SH-SY5Y (cell line): ENCODE measurements around the gene RAD9A.

Source experiments
- GATA2 ChIP-seq: IDR thresholded peaks from 2 replicates; pipeline ENCODE4 v1.6.1; 2011; ENCODE audit warnings: mild to moderate bottlenecking, low read depth, low read length
- GATA3 ChIP-seq: IDR thresholded peaks from 2 replicates; pipeline ENCODE4 v1.6.1; 2011; ENCODE audit warnings: low read depth, mild to moderate bottlenecking, low read length, moderate library complexity

The RAD9A gene

DNA sequence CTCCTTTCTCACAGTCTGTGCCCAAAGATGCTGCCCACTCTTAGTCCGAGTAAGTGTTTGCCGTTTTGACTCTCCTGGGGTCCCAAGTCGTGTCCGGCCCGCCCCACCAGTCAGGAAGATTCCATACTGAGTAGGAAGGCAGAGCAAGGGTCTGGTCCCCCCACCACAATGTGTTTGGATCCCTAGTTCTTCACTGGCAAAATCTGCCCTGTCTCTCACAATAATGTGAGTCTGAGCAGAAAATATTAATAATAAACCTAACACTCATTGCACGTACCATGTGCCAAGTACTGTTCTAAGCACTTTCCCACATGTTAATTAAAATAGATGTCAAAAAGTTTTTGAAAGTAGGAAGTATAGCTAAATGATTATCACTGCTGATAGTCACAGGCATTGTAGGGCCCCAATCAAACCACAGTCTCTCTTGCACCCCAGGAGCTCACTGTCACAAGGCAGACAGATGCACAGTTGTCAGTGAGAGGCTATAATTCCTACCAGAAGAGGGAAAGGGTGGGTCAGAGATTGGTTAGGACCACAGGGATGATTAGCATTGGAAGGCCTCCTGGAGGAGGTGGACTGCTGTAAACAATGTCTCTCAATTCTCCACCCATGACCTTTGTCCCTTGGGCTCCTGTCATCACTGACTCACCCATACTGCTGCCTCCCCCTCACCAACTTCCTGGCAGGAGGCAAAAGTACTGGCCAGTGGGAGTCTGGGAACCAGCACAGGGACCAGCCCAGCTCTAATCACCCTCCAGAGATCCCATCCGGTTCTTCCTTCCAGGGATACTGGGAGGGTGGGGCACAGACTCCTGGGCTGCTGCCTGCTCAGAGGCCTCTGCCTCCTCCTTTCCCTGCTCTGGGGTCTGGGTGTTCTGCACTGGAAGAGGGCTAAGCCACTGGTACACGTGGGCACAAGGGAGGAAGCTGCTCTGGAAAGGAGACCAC, 37.4 kb upstream of the RAD9A start:
- TF ChIP-seq GATA2, result no peak
- no peak for TF ChIP-seq GATA3

DNA sequence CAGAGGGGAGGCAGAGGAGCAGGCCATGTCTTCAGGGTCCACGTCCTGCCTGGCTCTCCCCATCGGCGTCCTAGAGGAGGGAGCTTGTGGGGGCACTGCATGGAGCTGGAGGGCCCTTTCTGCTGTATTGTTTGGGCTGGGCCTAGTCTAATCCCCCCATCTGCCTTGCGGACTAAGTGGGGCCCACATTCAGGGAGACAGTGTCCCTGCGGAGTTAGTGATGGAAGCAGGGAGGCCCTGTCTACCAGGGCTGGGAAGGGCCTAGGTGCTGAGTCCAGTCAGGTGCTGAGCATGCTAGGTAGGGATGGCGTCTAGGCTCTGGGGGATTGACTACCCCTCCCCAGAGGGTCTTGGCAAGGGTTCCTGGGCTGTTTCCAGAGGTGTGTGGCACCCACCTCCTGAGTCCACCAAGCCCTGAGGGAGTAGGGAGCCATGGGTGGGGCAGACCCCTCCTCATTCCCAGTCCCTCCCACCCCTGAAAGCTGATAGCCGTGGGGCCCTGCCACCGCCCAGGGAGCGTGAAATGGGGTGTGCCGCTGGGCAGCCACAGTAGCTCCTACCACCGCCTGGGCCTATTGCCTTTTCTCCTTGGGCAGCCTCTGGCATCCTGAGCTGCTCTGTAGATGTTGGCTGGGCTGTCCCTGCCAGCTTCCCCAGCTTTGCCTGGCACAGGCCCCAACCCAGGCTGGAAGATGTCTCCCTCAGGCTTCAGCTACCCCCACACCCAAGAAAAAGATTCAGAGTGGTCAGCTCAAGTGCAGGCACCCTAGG, 36.6 kb upstream of the RAD9A start:
- no peak for TF ChIP-seq GATA2
- TF ChIP-seq GATA3, result no peak

DNA sequence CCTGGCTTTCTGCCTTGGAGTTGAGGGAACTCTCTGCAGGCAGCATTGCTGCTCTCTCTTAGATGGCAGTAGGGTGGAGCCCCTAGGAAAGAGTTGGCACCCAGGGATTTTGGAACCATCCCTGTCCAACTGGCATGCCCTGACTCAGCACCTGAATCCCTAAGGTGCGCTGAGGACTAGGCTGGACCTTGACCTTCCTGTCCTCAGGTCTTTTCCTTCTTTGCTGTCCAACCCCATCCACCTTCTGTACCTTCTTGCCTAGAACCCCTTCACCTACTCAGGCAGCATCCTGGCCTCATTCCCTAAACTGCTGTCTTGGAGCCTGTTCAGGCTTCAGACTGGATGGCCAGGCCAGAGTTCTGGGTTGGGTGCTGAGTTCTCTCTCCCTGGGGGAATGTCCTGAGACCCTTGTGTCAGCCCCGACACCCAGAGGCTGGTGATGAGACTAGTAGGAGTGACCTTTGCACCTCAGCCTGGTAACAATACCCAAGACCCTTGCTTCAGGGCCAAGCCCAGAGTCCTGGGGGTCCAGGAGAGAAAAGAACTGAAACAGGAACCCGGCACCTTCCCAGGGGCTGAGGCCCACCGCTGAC, 35.9 kb upstream of the RAD9A start:
- TF ChIP-seq GATA3, result no peak
- TF ChIP-seq GATA2, result no peak

DNA sequence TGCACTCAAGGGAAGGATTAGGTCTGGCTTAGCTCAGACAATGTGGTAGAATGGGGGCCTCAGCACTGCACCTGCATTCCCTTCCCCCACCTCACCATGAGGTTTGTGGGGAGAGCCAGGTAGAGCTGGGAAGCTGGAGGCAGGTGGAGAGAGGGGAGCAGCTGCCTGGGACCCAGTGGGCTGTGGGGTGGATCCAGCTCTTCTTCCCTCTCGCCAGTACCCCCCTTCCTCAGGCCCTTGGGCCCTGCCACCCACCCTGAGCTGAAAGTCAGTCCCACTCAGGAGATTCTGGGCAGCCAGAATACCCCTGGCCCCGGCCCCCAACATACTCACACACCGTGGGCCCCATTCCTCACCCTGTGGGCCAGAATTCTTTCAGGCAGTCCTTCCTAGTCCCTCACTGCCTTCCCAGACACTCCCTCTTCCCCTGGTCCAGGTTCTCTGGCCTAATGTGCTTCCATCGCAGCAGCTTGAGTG, 35.4 kb upstream of the RAD9A start:
- TF ChIP-seq GATA2, result no peak
- TF ChIP-seq GATA3, result no peak

DNA sequence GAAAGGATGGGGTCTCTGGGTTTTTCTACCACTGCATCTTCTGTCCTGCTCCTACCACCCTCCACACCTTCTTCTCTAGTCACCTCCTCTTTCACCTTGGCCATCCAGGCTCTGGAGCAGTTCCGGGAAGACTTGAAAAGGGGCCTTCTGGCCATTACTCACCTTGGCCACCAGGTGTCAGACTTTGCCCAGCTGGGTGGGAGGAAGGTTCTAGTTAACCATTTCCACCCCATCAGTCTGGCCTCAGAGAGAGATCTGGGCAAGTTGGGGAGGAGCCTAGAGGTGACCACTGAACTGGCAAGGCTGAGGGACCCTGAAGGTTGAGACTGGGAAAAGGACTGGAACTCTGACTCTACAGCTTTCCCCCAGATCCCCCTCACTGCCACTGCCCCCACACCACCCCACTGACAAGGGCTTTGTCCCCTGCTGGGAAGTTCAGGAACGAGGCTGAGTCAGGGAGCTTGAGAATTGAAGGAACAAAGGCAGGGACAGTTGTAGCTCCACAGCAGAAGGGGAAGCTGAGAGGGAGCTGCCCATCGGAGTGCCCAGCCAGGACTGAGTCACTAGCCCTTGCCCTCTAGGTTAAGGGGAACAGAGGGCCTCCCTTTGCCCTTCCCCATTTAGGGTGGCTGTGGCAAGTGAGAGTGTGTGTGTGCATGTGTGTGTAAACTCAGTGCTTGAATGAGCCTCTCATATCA, 34.8 kb upstream of the RAD9A start:
- TF ChIP-seq GATA3 (no peak), GATA2 (no peak)

DNA sequence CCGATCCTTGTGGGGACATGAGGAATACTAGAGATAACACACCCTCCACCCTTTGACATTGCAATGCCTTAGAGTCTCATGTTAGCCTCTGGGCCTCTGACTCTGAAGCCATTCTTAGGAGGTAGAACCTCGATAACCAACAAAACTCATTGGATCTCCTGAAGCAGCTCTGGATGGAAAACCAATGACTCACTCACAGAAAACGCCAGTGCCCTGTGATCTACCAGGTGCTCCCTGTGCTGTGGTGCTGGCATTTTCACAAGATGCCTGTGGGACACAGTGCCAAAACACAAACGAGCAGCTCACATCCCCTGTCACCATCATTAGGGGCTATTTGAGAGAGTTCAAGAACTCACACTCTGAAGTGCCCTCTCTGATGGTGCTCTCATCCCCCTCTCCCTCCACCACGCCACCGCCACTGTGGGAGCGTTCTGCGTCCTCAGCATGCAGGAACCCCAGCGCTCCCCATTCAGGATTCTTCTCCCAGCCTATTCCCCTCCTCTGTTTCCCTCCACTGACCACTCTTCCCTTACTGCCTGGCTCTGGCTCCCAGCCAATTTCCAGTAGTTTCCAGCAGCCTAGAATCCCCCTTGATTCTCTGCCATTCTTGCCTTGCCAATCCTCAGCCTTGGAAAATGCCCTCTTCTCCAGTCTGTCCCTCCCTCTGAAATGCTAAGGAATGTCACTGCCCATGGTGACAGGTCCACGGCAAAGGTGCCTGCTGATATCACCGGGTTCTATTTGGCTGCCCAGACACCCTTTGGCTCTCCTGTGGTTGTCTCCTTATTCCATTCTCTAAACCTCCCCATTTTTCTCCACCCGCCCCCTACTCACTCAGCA, 33.7 kb upstream of the RAD9A start:
- TF ChIP-seq GATA3 (no peak), GATA2 (no peak)

DNA sequence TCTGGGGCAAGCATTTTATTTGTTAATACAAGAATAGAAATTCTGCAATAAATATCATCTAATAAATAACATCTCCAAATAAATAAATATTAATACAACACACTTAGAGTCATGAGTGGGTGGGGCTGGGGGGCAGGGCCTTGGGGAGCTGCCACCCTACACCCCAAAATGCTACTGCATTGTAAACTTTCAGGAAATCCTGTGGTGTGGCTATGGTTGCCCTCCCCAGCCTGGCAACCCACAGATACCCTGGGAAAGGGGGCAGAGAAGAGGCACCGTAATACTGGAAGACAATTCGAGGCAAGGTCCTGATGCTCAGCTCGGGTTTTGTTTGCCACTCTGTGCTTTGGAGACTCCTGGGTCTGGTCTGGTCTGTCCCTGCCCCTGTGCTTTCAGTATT, 27.6 kb upstream of the RAD9A start:
- no peak for TF ChIP-seq GATA2
- TF ChIP-seq GATA3, result no peak

DNA sequence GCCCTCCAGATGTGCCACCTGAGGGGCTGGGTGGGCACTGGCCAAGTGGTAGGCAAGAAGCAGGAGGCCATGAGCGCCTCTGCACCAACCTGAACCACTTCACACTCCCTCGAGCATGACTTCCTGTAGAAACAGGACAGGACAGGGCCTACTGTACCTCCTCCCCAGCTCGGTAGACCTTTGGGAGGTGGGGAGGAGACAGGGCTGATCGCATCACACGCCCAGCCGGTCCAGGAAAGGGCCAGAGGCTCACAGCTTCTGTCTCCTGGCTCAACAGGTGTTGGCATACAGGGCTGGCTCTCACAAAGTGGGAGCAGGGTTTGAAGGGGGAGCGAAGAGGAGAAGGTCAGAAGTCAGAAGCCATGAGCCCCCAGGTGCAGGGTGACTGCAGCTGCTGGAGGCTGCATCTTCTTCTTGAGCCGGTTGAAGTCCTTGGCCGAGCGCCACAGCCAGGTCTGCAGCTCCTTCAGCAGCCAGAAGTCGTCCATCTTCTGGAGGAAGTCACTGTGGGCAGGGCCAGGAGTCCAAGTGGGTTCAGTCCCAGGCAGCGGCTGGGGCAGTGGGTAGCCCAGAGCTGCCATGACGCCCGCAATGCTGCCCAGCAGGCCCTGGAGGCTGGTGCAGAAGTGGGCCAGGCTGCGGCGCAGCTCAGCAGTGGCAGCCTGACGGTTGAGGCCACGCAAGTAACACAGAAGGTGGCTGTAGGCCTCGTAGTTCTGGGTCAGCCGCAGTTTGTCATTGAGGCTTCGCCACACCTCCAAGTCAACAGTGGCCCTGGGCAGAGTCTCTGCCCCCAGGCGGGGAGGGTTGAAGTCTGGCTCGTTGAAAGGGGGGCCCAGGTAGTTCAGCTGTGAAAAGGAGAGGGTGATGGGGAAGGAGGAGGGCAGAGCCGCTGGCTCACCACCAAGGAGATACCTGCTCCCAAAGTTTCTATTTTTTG, 26.7 kb upstream of the RAD9A start:
- TF ChIP-seq GATA2 (no peak), GATA3 (no peak)

DNA sequence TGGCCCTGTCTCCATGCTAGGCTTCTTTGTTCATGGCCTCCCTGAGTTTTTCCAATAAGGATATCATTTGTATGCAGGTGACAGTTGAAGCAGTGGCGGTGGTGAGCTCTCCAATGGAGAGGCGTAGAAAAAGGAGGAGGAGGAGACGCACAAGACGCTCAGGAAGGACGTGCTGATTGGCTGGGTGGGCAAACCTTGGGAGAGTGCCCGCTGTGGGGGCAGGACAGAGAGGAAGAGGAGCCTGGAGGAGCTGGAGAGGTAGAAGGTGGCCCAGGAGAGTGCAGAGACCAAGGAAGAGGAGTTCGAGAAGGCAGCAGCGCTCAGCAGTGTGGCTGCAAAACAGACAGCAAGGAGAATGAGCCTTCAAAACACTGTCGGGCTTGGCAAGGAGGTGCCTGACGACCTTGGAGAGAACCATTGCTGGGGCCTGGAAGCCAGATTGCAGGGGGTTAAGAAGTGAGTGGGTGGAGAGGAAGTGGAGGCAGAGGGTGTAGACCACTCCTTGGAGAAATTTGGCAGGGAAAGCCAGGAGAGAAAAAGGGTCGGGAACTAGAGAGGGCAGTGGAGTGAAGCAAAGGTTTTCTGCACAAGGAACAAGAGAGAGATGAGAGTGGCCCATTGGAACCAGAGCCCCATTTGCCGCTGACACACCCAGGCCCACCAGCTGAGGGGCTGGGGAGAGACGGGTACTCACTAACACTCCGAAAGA, 25.9 kb upstream of the RAD9A start:
- TF ChIP-seq GATA2, result no peak
- no peak for TF ChIP-seq GATA3

DNA sequence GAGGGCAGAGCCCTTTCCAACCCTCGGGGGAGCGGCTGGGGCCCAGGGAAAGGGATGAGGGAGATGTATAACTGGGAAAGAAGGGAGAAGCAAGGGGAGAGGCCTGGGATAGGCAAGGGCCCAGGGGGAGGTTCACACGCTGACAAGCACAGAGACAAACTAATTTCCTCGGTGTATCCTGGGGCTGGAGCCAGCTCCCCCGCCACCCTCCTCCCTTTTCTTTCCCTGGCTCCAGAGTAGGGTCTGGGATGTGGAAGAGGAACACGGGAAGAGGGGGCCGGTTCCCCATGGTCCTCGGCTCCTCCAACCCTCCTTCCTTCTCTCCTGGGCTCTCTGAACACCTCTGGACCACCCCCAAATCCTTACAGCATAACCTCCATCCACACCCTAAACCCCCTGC, 25.2 kb upstream of the RAD9A start:
- no peak for TF ChIP-seq GATA3
- no peak for TF ChIP-seq GATA2

DNA sequence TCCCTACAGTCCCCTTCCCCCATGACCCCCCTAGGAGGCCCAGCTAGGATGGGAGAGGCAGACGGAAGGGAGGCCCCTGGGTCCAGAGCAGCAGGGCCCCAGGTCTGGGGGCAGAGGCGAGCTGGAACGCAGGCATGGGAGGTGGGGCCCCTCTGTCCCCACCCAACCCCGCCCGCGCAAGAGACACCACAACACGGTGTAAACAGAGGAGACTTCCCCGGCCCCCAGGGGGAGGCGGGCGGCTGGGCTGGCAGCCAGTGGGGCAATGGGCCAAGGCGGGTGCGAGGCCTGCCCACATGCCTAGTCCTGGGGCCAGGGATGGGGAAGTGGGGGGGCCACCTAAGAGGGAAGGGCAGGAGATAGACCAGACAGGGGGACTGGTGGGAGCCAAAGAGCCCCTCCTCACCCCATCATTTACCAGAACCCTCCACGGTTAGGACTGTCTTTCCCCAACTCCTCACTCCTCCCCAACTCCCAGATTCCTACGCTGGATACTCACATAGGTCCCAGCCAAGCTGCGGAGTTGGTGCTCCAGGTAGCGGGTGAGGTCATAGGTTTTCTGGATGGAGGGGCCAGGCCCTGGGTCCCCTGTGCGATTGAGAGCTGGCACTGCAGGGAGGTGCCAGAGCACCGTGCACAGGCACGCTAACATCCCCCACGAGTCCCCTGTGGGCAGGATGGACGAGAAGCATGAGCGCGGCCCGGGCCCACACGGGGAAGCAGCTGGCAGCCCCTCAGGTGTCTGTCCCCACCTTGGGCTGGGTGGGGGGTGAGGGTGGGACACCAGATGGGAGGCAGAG, 24.6 kb upstream of the RAD9A start:
- TF ChIP-seq GATA3 (no peak), GATA2 (no peak)
